Activated CD8-positive, alpha-beta T cell treated with anti-CD3 and anti-CD28 coated beads, Interleukin-2, amount 10 ng/mL, durations not matched to agents 7 days and 5 days (primary cell): Measurements from ENCODE around the gene KRT7. TPM values are rescaled to one million over a fixed set of nuclear protein-coding genes. Genes with fewer than 3 reads are reported as not detected.

Experiments
- ATAC-seq: fragments of 150-1000 bp; cut with Tn5 transposase; one replicate; pipeline ENCODE4 v1.10.0; 2021; ENCODE audit warnings: moderate library complexity
- CTCF ChIA-PET: fragments of 350-600 bp; sonication (Branson Sonifier 250); formaldehyde crosslinking; loops from one replicate; lab custom pipeline; 2021; ENCODE audit warnings: antibody characterized with exemption; lab: Charles Lee
- POLR2A ChIA-PET: fragments of 350-600 bp; sonication (Branson Sonifier 250); formaldehyde crosslinking; loops from one replicate; lab custom pipeline; 2021; ENCODE audit warnings: antibody characterized with exemption; lab: Charles Lee
- DNase-seq: peaks from one replicate; pipeline ENCODE4 v3.0.0-alpha.2; 2020
- H3K27ac Mint-ChIP-seq: one replicate; pipeline ENCODE4 v1.8.0; 2021; ENCODE audit warnings: mild to moderate bottlenecking, mixed read lengths
- H3K27me3 Mint-ChIP-seq: one replicate; pipeline ENCODE4 v1.8.0; 2021; ENCODE audit warnings: low read depth, mixed read lengths
- H3K36me3 Mint-ChIP-seq: one replicate; pipeline ENCODE4 v1.8.0; 2021; ENCODE audit warnings: low read depth, mixed read lengths
- H3K4me1 Mint-ChIP-seq: one replicate; pipeline ENCODE4 v1.8.0; 2021; ENCODE audit warnings: low read depth, mixed read lengths
- H3K4me3 Mint-ChIP-seq: one replicate; pipeline ENCODE4 v1.8.0; 2021; ENCODE audit warnings: mild to moderate bottlenecking, mixed read lengths
- H3K9me3 Mint-ChIP-seq: one replicate; pipeline ENCODE4 v1.8.0; 2022; ENCODE audit warnings: mixed read lengths; ENCODE audit not compliant: insufficient read depth
- total RNA-seq, 2 experiments: library from RNA; stranded (reverse); gene quantifications; one replicate each; pipeline ENCODE4 v1.2.3, GENCODE V29; 2021

Gene KRT7
- total RNA-seq, 2 experiments from 2014 or later: 14.4 to 14.7 TPM

DNA sequence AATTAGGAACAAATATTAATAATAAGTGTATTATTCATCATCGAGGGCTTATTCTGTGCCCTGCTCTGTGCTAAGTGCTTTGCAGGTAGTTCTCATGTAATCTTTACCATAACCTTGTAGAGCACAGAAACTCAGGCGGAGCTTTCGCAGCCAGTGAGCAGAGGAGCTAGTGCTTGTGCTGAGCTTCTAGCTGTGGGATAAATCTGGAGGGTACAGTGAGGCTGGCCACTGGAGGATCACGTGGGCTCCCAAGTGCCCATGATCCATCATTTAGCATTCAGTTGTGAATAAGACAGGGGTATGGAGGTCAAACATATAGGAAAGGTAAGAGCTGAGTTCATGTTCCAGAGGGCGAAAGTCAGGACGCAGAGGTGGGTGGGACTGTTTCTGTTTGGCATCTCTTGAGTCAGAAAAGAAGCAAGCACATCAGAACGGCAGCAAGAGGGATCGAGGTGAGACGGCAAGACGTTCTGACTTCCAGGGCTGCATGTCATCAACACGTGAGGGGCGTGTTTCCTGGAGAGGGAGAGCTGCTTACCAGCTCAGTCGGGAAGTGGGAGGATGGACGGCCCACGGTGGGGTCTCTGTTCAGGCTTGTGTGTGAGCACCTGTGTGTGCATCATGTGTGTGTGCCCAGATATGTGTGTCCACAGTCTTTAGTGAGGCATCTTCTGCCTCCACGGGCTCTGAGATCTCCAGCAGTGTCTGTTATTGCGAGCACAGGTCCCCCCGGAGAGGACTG lies 24.4 kb upstream of the KRT7 start:
- CTCF ChIA-PET: interaction anchor here (1.1 to 1.9 kb wide), 3 partner anchors 13 to 119 kb away, joined by 3 to 7 read pairs (median 6); no protein-coding TSS in a partner anchor
- Mint-ChIP-seq H3K9me3 (no peaks in the 10 kb centered on the region), H3K27ac (no peak overlapping the region), H3K4me3 (no peak overlapping the region), H3K27me3 (peaks cover 25% of the 10 kb centered on the region), H3K36me3 (no peaks in the 10 kb centered on the region), H3K4me1 (no peaks in the 10 kb centered on the region)
- DNase-seq (no peak), ATAC-seq (no peak)
- POLR2A ChIA-PET: no interaction called here

DNA sequence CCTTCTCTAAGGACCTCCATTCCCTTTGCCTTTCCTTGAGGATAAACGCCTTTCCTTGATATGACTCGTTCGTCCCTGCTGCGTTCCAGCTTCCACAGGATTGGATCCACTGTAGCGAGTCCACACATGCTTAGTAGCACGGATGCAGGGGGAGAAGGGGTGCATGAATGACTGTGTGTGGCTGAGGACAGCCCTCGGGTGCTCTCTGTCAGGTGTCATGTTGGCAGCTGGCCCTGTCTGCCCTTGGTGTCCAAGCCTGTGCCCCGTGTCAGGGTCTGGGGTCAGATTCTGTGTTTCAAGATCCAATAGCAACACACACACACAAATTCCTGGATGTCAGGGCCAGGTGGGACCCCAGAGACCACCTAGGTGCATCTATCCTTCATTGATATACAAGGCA lies 23.7 kb upstream of the KRT7 start:
- Mint-ChIP-seq H3K9me3 (no peaks in the 10 kb centered on the region), H3K27ac (no peak overlapping the region), H3K27me3 (peaks cover 25% of the 10 kb centered on the region), H3K4me3 (no peak overlapping the region), H3K4me1 (no peaks in the 10 kb centered on the region), H3K36me3 (no peaks in the 10 kb centered on the region)
- ChIA-PET CTCF (interaction anchor here (1.9 kb wide), 1 partner anchor 13 kb away, joined by 7 read pairs; no protein-coding TSS in a partner anchor), POLR2A (no interaction called here)
- DNase-seq (no peak), ATAC-seq (no peak)

DNA sequence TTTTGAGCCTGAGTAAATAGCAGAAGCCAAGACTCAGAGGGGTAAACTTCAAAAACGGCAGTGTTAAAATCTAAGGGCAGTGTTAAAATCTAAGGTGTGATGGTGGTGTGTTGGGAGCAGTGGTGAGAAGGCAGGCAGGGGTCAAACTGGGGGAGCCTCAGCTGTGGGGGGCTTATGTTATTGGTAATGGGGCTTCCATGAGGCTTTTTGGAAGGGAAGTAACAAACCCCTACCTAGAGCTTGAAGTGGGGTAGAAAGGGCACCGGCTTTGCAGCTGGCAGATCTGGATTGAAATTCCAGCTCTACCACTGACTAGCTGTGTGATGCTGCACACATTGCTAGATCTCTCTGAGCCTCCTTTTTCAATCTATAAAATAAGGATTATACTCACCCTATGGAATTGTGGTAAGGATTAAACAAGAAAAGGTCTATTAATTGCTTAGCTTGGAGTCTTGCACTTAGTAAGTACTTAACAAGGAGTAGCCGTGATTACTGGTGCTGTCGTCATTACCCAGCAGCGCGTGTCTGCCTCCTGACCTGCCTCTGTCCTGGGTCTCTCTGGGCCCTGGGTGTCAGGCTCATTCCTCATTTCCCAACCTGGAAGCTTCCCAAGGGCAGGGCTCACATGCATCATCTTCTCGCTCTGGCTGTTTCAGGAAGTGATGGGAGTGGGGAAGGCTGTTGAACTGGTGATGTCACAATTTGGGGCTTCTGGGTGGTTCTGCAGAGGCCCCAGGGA lies 22.7 kb upstream of the KRT7 start:
- POLR2A ChIA-PET: no interaction called here
- Mint-ChIP-seq H3K27me3 (peaks cover 26% of the 10 kb centered on the region), H3K9me3 (no peaks in the 10 kb centered on the region), H3K36me3 (no peaks in the 10 kb centered on the region), H3K4me3 (no peak overlapping the region), H3K4me1 (no peaks in the 10 kb centered on the region), H3K27ac (no peak overlapping the region)
- CTCF ChIA-PET: interaction anchor here (0.6 to 4.2 kb wide), 4 partner anchors 9 to 53 kb away, joined by 3 to 23 read pairs (median 6); no protein-coding TSS in a partner anchor
- DNase-seq: no peak
- no peak for ATAC-seq

DNA sequence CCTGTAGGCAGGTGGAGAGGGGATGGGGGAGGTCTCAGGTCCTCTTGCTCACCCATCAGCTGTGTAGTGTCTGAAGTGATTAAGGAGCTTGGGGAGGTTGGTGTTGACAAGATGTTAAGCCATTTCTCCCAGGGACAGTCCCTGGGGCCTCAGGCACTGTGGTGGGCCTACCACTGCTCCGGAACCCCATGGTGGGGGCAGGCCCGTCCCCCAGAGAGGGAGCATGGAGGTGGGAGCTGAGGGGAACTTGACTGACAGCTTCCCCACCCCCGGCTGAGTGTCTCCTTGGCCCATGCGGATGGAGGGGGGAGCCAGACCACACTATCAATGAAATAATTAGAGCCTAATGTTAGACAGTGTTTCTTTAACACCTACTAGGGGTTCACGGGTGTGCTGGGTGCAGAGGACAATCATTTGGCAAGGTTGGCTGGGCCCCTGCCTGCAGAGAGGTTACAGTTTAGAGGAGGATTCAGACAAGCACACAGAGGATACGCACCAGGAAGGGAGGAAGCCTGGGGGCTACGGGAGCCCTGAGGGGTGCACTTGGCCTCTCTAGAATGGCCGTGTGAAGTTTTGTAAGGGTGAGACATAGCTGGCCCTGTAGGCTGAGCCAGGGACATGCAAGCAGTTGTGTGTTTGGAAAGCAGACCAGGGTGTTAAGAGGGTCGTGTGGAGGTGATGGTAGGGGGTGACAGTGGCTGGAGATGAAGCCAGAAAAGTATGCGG lies 22.0 kb upstream of the KRT7 start:
- Mint-ChIP-seq H3K9me3 (no peaks in the 10 kb centered on the region), H3K36me3 (no peaks in the 10 kb centered on the region), H3K4me1 (no peaks in the 10 kb centered on the region), H3K27ac (peak overlapping the region; percentile 69), H3K4me3 (no peak overlapping the region), H3K27me3 (peaks cover 28% of the 10 kb centered on the region)
- DNase-seq: no peak
- ChIA-PET POLR2A (no interaction called here), CTCF (interaction anchor here (0.7 to 4.2 kb wide), 4 partner anchors 11 to 183 kb away, joined by 3 to 23 read pairs (median 6); no protein-coding TSS in a partner anchor)
- no peak for ATAC-seq

DNA sequence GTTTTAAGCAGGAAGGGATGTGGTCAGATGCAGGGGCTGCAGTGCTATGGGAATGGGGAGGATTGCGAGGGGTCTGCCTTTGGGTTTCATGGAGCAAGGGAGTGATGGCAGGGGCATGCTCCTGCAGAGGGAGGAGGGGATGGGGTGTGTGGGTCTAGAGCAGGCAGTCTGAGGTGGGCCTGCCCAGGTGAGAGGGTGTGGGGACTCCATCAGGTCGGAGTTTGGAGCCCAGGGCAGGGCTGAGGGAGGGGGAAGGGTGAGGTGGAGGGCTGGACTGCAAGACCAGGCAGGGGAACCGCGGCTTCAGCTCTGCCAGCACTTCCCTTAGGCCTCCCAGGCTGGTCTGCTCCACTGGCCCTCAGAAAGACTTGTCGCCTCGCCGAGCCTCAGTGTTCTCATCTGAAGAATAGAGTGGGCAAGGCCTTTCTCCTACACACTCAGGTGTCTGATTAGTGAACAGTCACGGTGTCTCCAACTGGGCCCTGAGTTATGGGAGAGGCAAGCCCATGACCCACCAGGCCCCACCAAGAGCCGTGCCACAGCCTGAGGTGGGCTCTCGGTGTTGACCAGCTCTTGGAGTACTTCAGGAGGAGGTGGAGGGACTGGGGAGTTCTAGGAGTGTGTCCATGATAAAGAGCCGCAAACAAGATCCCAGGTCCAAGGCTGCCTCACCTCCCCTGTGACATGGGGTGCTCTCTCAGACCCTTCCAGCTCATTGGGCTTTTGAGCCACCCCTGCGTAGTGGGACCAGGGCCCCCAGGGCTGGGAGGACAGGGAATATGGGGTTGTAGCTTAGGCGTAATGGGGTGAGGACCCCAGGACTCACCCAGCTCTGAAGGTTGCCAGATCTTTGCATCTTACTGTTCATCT lies 21.1 kb upstream of the KRT7 start:
- H3K36me3 Mint-ChIP-seq: no peaks in the 10 kb centered on the region
- no peaks in the 10 kb centered on the region for H3K9me3 Mint-ChIP-seq
- H3K4me1 Mint-ChIP-seq: no peaks in the 10 kb centered on the region
- peaks cover 24% of the 10 kb centered on the region for H3K27me3 Mint-ChIP-seq
- POLR2A ChIA-PET: no interaction called here
- ATAC-seq (no peak), DNase-seq (no peak)
- CTCF ChIA-PET: interaction anchor here (0.7 to 4.2 kb wide), 5 partner anchors 10 to 184 kb away, joined by 3 to 23 read pairs (median 3); no protein-coding TSS in a partner anchor
- peak overlapping the region; percentile 69 for H3K27ac Mint-ChIP-seq
- no peak overlapping the region for H3K4me3 Mint-ChIP-seq

DNA sequence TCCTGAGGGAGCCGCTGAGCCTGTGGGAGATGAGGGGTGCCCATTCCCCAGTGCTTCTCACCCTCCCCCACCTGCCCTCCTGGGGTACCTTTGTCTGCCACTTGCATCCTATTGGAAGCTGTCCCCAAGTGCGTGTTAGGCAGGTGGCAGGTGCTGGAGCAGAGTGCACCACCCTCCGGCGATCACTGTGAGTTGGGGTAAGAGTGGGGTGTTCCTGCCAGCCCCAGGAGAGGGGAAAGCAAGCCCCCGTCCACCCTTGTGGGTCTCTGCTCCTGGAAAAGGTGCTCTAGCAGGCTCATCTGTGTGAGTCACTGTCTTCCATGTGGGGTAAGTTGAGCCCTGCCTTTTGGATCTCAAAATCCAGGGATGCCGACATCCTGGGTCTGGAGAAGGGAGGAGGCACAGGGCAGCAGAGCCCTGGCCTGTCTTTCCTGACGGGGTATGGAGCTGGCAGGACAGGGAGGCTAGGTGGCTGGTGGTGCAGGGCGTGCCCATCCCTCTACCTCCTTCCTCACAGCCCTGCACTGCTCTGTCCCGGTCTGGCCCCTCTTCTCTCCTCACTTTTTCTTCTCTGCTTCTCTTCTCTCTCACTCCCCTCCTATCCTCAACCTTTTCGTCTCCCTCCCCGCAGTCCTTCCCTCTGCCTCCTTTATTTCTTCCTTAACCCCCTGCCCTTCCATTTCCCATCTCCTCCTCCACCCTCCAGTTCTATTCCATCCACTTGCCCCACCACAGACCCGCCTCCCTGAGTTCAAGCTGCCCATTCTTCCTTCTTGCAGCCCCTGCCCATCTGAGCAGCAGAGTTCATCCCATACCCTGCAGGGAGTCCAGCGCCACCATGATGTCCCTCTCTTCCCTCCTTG lies 20.1 kb upstream of the KRT7 start:
- POLR2A ChIA-PET: no interaction called here
- no peak overlapping the region for H3K27ac Mint-ChIP-seq
- H3K9me3 Mint-ChIP-seq: no peaks in the 10 kb centered on the region
- H3K36me3 Mint-ChIP-seq: no peaks in the 10 kb centered on the region
- CTCF ChIA-PET: interaction anchor here (0.8 to 4.2 kb wide), 7 partner anchors 9 to 75 kb away, joined by 3 to 23 read pairs (median 3); no protein-coding TSS in a partner anchor
- H3K4me1 Mint-ChIP-seq: no peaks in the 10 kb centered on the region
- H3K4me3 Mint-ChIP-seq: no peak overlapping the region
- DNase-seq (no peak), ATAC-seq (no peak)
- peaks cover 28% of the 10 kb centered on the region for H3K27me3 Mint-ChIP-seq

DNA sequence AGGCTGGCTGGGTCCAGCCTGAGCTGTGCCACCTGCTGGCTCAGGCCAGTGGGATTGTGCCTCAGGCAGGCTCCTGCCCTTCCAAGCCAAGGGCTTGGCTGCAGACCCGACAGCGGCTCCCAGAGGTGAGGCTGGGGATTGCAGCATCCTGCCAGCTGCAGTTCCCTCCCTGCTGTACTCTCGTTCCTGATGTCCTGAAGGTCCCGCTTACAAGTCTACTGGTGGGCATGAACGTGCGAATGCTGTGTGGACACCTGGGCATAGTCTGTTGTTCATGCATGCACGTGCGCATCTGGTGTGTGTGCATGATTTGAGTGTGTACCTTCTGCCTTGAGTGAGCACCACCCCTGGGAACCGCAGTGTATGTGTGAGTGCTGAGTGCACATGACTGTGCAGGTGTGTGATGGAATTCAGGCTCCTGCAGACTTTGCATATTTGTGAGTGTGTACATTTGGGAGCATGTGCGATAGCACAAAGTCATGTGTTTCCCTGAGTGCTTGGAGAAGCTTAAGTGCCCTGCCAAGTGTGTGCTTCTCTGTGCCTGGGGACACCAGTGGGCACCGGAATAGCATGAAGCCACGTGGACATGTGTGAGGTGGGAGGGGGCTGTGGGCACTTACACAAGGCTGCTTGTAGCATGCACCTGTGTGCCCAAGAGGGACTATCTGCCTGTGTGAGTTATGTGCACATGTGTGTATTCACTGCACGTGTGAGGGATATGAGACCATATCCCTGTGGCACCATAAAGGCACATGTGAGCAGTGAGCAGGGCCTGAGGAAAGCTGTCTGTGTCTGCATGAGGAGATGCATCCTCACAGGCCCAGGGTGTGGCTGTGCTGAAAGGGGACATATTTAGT lies 19.3 kb upstream of the KRT7 start:
- peak; percentile 85 for ATAC-seq
- H3K27me3 Mint-ChIP-seq: peaks cover 26% of the 10 kb centered on the region
- POLR2A ChIA-PET: no interaction called here
- H3K27ac Mint-ChIP-seq: no peak overlapping the region
- peak; percentile 71 for DNase-seq
- CTCF ChIA-PET: interaction anchor here (0.9 to 4.2 kb wide), 7 partner anchors 8 to 65 kb away, joined by 3 to 23 read pairs (median 3); no protein-coding TSS in a partner anchor
- no peaks in the 10 kb centered on the region for H3K4me1 Mint-ChIP-seq
- no peak overlapping the region for H3K4me3 Mint-ChIP-seq
- H3K36me3 Mint-ChIP-seq: no peaks in the 10 kb centered on the region
- H3K9me3 Mint-ChIP-seq: no peaks in the 10 kb centered on the region

DNA sequence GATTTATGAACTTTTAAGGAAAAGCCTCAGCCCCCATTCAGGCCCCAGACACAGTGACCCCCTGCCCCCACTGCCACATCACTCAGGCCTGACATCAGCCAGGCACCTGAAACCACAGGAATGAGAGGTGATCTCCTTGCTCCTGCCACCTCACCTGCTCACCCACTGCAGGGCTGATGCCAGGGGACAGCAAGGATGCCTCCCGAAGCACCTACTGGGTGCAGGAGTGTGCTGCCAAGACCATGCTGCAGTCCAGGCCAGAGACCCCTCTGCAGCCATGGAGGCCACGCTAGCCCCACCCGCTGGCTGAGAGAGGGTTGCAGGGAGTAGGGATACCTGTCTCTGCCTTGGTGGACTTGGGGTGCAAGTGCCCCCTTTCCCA lies 18.6 kb upstream of the KRT7 start:
- Mint-ChIP-seq H3K9me3 (no peaks in the 10 kb centered on the region), H3K4me3 (no peak overlapping the region), H3K27me3 (peaks cover 27% of the 10 kb centered on the region), H3K4me1 (no peaks in the 10 kb centered on the region), H3K27ac (no peak overlapping the region), H3K36me3 (no peaks in the 10 kb centered on the region)
- ChIA-PET CTCF (interaction anchor here (0.9 to 4.2 kb wide), 4 partner anchors 11 to 64 kb away, joined by 3 to 23 read pairs (median 6); no protein-coding TSS in a partner anchor), POLR2A (no interaction called here)
- DNase-seq (no peak), ATAC-seq (no peak)

DNA sequence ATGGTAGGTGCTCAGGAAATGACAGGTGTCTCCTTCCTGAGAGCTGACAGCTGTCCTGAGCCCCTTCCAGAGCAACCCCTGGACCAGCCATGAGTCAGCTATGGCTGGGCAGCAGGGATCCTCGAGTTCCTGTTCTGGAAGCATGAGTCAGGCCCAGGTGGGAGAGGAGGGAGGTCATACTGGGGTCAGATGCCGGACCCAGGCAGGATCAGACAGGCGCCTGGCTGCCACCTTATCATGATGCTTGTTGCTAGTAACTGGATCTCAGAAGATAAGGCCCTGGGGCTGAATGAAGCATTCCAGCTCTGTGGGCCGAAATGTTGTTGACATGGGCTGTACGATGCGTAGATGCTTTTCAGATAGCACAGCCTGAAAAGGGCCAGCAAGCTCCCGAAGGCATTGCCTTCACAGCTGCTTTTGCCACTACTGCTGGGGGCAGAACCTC lies 17.4 kb upstream of the KRT7 start:
- DNase-seq (no peak), ATAC-seq (no peak)
- H3K27me3 Mint-ChIP-seq: peaks cover 29% of the 10 kb centered on the region
- H3K4me1 Mint-ChIP-seq: no peaks in the 10 kb centered on the region
- H3K9me3 Mint-ChIP-seq: no peaks in the 10 kb centered on the region
- no peak overlapping the region for H3K27ac Mint-ChIP-seq
- H3K4me3 Mint-ChIP-seq: no peak overlapping the region
- ChIA-PET POLR2A (no interaction called here), CTCF (interaction anchor here (0.8 to 1.1 kb wide), 2 partner anchors 12 to 64 kb away, joined by 3 to 4 read pairs; no protein-coding TSS in a partner anchor)
- no peaks in the 10 kb centered on the region for H3K36me3 Mint-ChIP-seq
